Activated naive CD4-positive, alpha-beta T cell treated with anti-CD3 and anti-CD28 coated beads, Interleukin-2, amount 10 ng/mL, durations not matched to agents 7 days and 5 days (primary cell): ENCODE results near the gene ANKMY1.

Experiments
- CTCF ChIA-PET: fragments of 350-600 bp; sonication (Branson Sonifier 250); formaldehyde crosslinking; loops from one replicate; lab custom pipeline; 2021; ENCODE audit warnings: antibody characterized with exemption; lab: Charles Lee
- DNase-seq: peaks from one replicate; pipeline ENCODE4 v3.0.0-alpha.2; 2020
- H3K27ac Mint-ChIP-seq: one replicate; pipeline ENCODE4 v1.8.0; 2021; ENCODE audit warnings: mild to moderate bottlenecking, moderate library complexity, mixed read lengths
- H3K27me3 Mint-ChIP-seq: one replicate; pipeline ENCODE4 v1.8.0; 2021; ENCODE audit warnings: mild to moderate bottlenecking, mixed read lengths
- H3K36me3 Mint-ChIP-seq: one replicate; pipeline ENCODE4 v1.8.0; 2021; ENCODE audit warnings: mixed read lengths
- H3K4me1 Mint-ChIP-seq: one replicate; pipeline ENCODE4 v1.8.0; 2021; ENCODE audit warnings: mixed read lengths
- H3K4me3 Mint-ChIP-seq: one replicate; pipeline ENCODE4 v1.8.0; 2021; ENCODE audit warnings: mild to moderate bottlenecking, moderate library complexity, mixed read lengths
- H3K9me3 Mint-ChIP-seq: one replicate; pipeline ENCODE4 v1.8.0; 2021; ENCODE audit warnings: mixed read lengths

Gene ANKMY1

GRCh38 chr2:240491483-240491882 is 66.3 kb downstream of the ANKMY1 start:
- H3K4me1 Mint-ChIP-seq, result peaks cover 2% of the 10 kb centered on the region
- H3K36me3 Mint-ChIP-seq, result peaks cover 20% of the 10 kb centered on the region
- H3K27ac Mint-ChIP-seq, result no peak overlapping the region
- H3K27me3 Mint-ChIP-seq, result no peaks in the 10 kb centered on the region
- no peak for DNase-seq
- peaks cover 50% of the 10 kb centered on the region for H3K9me3 Mint-ChIP-seq
- CTCF ChIA-PET, result no interaction called here
- no peak overlapping the region for H3K4me3 Mint-ChIP-seq

GRCh38 chr2:240482141-240482540 is 75.6 kb downstream of the ANKMY1 start:
- Mint-ChIP-seq H3K27ac (no peak overlapping the region), H3K4me1 (peaks cover 2% of the 10 kb centered on the region), H3K4me3 (no peak overlapping the region)

GRCh38 chr2:240481720-240482119 is 76.1 kb downstream of the ANKMY1 start:
- DNase-seq, result no peak
- Mint-ChIP-seq H3K27ac (no peak overlapping the region), H3K9me3 (peaks cover 3% of the 10 kb centered on the region)

More at GRCh38 chr2:240482141-240482540, 75.6 kb downstream of the ANKMY1 start:
- CTCF ChIA-PET, result no interaction called here
- H3K36me3 Mint-ChIP-seq, result peaks cover 2% of the 10 kb centered on the region
- H3K9me3 Mint-ChIP-seq, result peaks cover 6% of the 10 kb centered on the region
- H3K27me3 Mint-ChIP-seq, result no peaks in the 10 kb centered on the region
- no peak for DNase-seq

GRCh38 chr2:240480834-240481623 is 76.8 kb downstream of the ANKMY1 start:
- CTCF ChIA-PET, result no interaction called here
- H3K9me3 Mint-ChIP-seq, result peaks cover 6% of the 10 kb centered on the region
- no peaks in the 10 kb centered on the region for H3K4me1 Mint-ChIP-seq
- H3K27ac Mint-ChIP-seq, result no peak overlapping the region
- no peaks in the 10 kb centered on the region for H3K36me3 Mint-ChIP-seq
- no peaks in the 10 kb centered on the region for H3K27me3 Mint-ChIP-seq
- H3K4me3 Mint-ChIP-seq, result no peak overlapping the region
- DNase-seq, result no peak

More at GRCh38 chr2:240481720-240482119, 76.1 kb downstream of the ANKMY1 start:
- Mint-ChIP-seq H3K4me1 (no peaks in the 10 kb centered on the region), H3K27me3 (no peaks in the 10 kb centered on the region), H3K4me3 (no peak overlapping the region), H3K36me3 (no peaks in the 10 kb centered on the region)
- CTCF ChIA-PET, result no interaction called here

- Mint-ChIP-seq H3K36me3 (no peaks in the 10 kb centered on the region), H3K9me3 (peaks cover 10% of the 10 kb centered on the region), H3K27ac (no peak overlapping the region), H3K27me3 (no peaks in the 10 kb centered on the region), H3K4me3 (no peak overlapping the region), H3K4me1 (no peaks in the 10 kb centered on the region)
- CTCF ChIA-PET, result no interaction called here
- no peak for DNase-seq
Observed at GRCh38 chr2:240479111-240479501, 78.7 kb downstream of the ANKMY1 start.

- H3K4me3 Mint-ChIP-seq, result no peak overlapping the region
- no peak for DNase-seq
- H3K27me3 Mint-ChIP-seq, result no peaks in the 10 kb centered on the region
- H3K9me3 Mint-ChIP-seq, result peaks cover 12% of the 10 kb centered on the region
- peaks cover 2% of the 10 kb centered on the region for H3K4me1 Mint-ChIP-seq
- H3K27ac Mint-ChIP-seq, result no peak overlapping the region
- CTCF ChIA-PET, result no interaction called here
- no peaks in the 10 kb centered on the region for H3K36me3 Mint-ChIP-seq
Observed at GRCh38 chr2:240478346-240479110, 79.3 kb downstream of the ANKMY1 start.

- Mint-ChIP-seq H3K27ac (no peak overlapping the region), H3K4me3 (no peak overlapping the region), H3K9me3 (peaks cover 18% of the 10 kb centered on the region), H3K27me3 (no peaks in the 10 kb centered on the region), H3K4me1 (peaks cover 2% of the 10 kb centered on the region), H3K36me3 (no peaks in the 10 kb centered on the region)
- DNase-seq, result no peak
- CTCF ChIA-PET, result no interaction called here
Observed at GRCh38 chr2:240477916-240478315, 79.9 kb downstream of the ANKMY1 start.

GRCh38 chr2:240473211-240473610 is 84.6 kb downstream of the ANKMY1 start:
- H3K27me3 Mint-ChIP-seq, result no peaks in the 10 kb centered on the region
- H3K36me3 Mint-ChIP-seq, result no peaks in the 10 kb centered on the region
- peaks cover 18% of the 10 kb centered on the region for H3K9me3 Mint-ChIP-seq
- H3K4me1 Mint-ChIP-seq, result peaks cover 2% of the 10 kb centered on the region
- H3K4me3 Mint-ChIP-seq, result no peak overlapping the region
- no peak for DNase-seq
- CTCF ChIA-PET, result interaction anchor here (1.5 kb wide), 1 partner anchor 24 kb away, joined by 5 read pairs; no protein-coding TSS in a partner anchor
- no peak overlapping the region for H3K27ac Mint-ChIP-seq

GRCh38 chr2:240472078-240472790 is 85.6 kb downstream of the ANKMY1 start:
- H3K9me3 Mint-ChIP-seq, result peaks cover 18% of the 10 kb centered on the region
- H3K4me1 Mint-ChIP-seq, result peaks cover 2% of the 10 kb centered on the region
- H3K27me3 Mint-ChIP-seq, result no peaks in the 10 kb centered on the region
- H3K27ac Mint-ChIP-seq, result no peak overlapping the region
- no peaks in the 10 kb centered on the region for H3K36me3 Mint-ChIP-seq
- CTCF ChIA-PET, result no interaction called here
- no peak overlapping the region for H3K4me3 Mint-ChIP-seq
- no peak for DNase-seq

GRCh38 chr2:240469740-240470139 is 88.0 kb downstream of the ANKMY1 start:
- no peak for DNase-seq
- Mint-ChIP-seq H3K4me1 (peaks cover 2% of the 10 kb centered on the region), H3K27me3 (no peaks in the 10 kb centered on the region), H3K27ac (no peak overlapping the region), H3K9me3 (peaks cover 11% of the 10 kb centered on the region), H3K36me3 (no peaks in the 10 kb centered on the region), H3K4me3 (no peak overlapping the region)
- CTCF ChIA-PET, result no interaction called here

GRCh38 chr2:240469239-240469636 is 88.5 kb downstream of the ANKMY1 start:
- Mint-ChIP-seq H3K4me1 (peaks cover 2% of the 10 kb centered on the region), H3K27ac (no peak overlapping the region), H3K4me3 (no peak overlapping the region), H3K27me3 (no peaks in the 10 kb centered on the region), H3K9me3 (peaks cover 9% of the 10 kb centered on the region), H3K36me3 (no peaks in the 10 kb centered on the region)
- no peak for DNase-seq
- CTCF ChIA-PET, result no interaction called here

- no peak overlapping the region for H3K27ac Mint-ChIP-seq
- H3K36me3 Mint-ChIP-seq, result no peaks in the 10 kb centered on the region
- no peak overlapping the region for H3K4me3 Mint-ChIP-seq
- no peaks in the 10 kb centered on the region for H3K4me1 Mint-ChIP-seq
- H3K27me3 Mint-ChIP-seq, result no peaks in the 10 kb centered on the region
- CTCF ChIA-PET, result no interaction called here
- H3K9me3 Mint-ChIP-seq, result peaks cover 6% of the 10 kb centered on the region
- no peak for DNase-seq
Observed at GRCh38 chr2:240468303-240469238, 89.2 kb downstream of the ANKMY1 start.

- peak; percentile 14 for DNase-seq
- Mint-ChIP-seq H3K27ac (no peak overlapping the region), H3K36me3 (no peaks in the 10 kb centered on the region), H3K9me3 (no peaks in the 10 kb centered on the region), H3K4me3 (no peak overlapping the region), H3K27me3 (no peaks in the 10 kb centered on the region), H3K4me1 (no peaks in the 10 kb centered on the region)
- CTCF ChIA-PET, result no interaction called here
Observed at GRCh38 chr2:240467659-240468302, 90.0 kb downstream of the ANKMY1 start.
